H7 (cell line): ENCODE results near the gene MGAT4D. TPM values are rescaled to one million over a fixed set of nuclear protein-coding genes. Genes with fewer than 3 reads are reported as not detected.
A peak's percentile ranks its signal among the peaks of the same experiment; 100 is the strongest.
"Not testable (repeated sequence)": the region's sequence is repeated elsewhere in the genome, so short reads cannot be mapped to it uniquely, and the experiment has no call there.

Source experiments
- DNase-seq: peaks from one replicate; pipeline ENCODE4 v3.0.0; 2012
- H3K27me3 ChIP-seq: 2 replicates; pipeline ENCODE4 v1.6.0; 2011; ENCODE audit warnings: mild to moderate bottlenecking, low read length; ENCODE audit not compliant: control insufficient read depth, insufficient read depth
- H3K36me3 ChIP-seq: replicated peaks from 2 replicates; pipeline ENCODE4 v1.5.1; 2011; ENCODE audit warnings: low read length; ENCODE audit not compliant: control insufficient read depth, insufficient read depth
- H3K4me3 ChIP-seq: 2 replicates; pipeline ENCODE4 v1.5.1; 2011; ENCODE audit warnings: low read depth, mild to moderate bottlenecking, control low read depth, low read length, moderate library complexity; ENCODE audit not compliant: insufficient read depth
- total RNA-seq: library from RNA; depleted of rRNA; stranded (reverse); fragments of >200 nt; shearing (Covaris generic); gene quantifications from 2 replicates; pipeline ENCODE4 v1.2.3, GENCODE V29; 2014; rRNA removed

Gene MGAT4D
- total RNA-seq = not detected in 2 replicates

GRCh38 chr4:140497747-140498636 lies at the start of gene MGAT4D:
MGAT4D (minus strand) TSS chr4:140498293; CDS start chr4:140498222, 71 bp downstream.
- Histone ChIP-seq H3K36me3 (no peaks in the 10 kb centered on the region), H3K4me3 (peak within 1 kb of the TSS; percentile 35), H3K27me3 (peaks cover 47% of the 10 kb centered on the region)
- peak; percentile 85 for DNase-seq

- Histone ChIP-seq H3K36me3 (no peaks in the 10 kb centered on the region; the same call in 1 of the 2 replicates), H3K4me3 (no peak overlapping the region), H3K27me3 (no peaks in the 10 kb centered on the region)
- DNase-seq = no peak
Observed at GRCh38 chr4:140533951-140534480, 35.9 kb upstream of the MGAT4D start.

GRCh38 chr4:140529434-140529833 lies 31.3 kb upstream of the MGAT4D start:
- Histone ChIP-seq H3K27me3 (no peaks in the 10 kb centered on the region), H3K4me3 (no peak overlapping the region), H3K36me3 (no peaks in the 10 kb centered on the region; the same call in 1 of the 2 replicates)
- DNase-seq = no peak

GRCh38 chr4:140523857-140524742 lies 26.0 kb upstream of the MGAT4D start, which contains the start of gene ELMOD2:
ELMOD2 (plus strand) TSS chr4:140524168; CDS start chr4:140525429, 1,261 bp downstream.
- Histone ChIP-seq H3K36me3 (no peaks in the 10 kb centered on the region; the same call in 1 of the 2 replicates), H3K27me3 (peaks cover 3% of the 10 kb centered on the region), H3K4me3 (peak within 1 kb of the TSS; percentile 79)
- peak; percentile 97 for DNase-seq

GRCh38 chr4:140523370-140523856 lies 25.3 kb upstream of the MGAT4D start:
- Histone ChIP-seq H3K36me3 (no peaks in the 10 kb centered on the region), H3K4me3 (peak overlapping the region; percentile 10; the same call in 1 of the 2 replicates), H3K27me3 (peaks cover 3% of the 10 kb centered on the region)
- no peak for DNase-seq

- DNase-seq = no peak
- Histone ChIP-seq H3K36me3 (no peaks in the 10 kb centered on the region), H3K27me3 (no peaks in the 10 kb centered on the region), H3K4me3 (no peak overlapping the region)
Observed at GRCh38 chr4:140515423-140515822, 17.3 kb upstream of the MGAT4D start.

- not testable (repeated sequence) for H3K4me3 ChIP-seq, H3K36me3 ChIP-seq, H3K27me3 ChIP-seq, DNase-seq
Observed at GRCh38 chr4:140513765-140514164, 15.7 kb upstream of the MGAT4D start.

GRCh38 chr4:140504261-140504660 lies 6.2 kb upstream of the MGAT4D start:
- peaks cover 18% of the 10 kb centered on the region for H3K27me3 ChIP-seq
- no peak overlapping the region for H3K4me3 ChIP-seq
- no peaks in the 10 kb centered on the region for H3K36me3 ChIP-seq
- no peak for DNase-seq

GRCh38 chr4:140499391-140499790 lies 1.3 kb upstream of the MGAT4D start:
- no peak for DNase-seq
- Histone ChIP-seq H3K36me3 (no peaks in the 10 kb centered on the region), H3K4me3 (no peak overlapping the region), H3K27me3 (peaks cover 47% of the 10 kb centered on the region)

- no peaks in the 10 kb centered on the region for H3K36me3 ChIP-seq
- no peak for DNase-seq
- peaks cover 47% of the 10 kb centered on the region for H3K27me3 ChIP-seq
- H3K4me3 ChIP-seq = peak overlapping the region; percentile 35
Observed at GRCh38 chr4:140497405-140497746, 717 bp downstream of the MGAT4D start.

GRCh38 chr4:140485939-140486338 lies 12.2 kb downstream of the MGAT4D start:
- DNase-seq = no peak
- Histone ChIP-seq H3K27me3 (no peaks in the 10 kb centered on the region), H3K4me3 (no peak overlapping the region), H3K36me3 (no peaks in the 10 kb centered on the region)

GRCh38 chr4:140483445-140483844 lies 14.6 kb downstream of the MGAT4D start:
- Histone ChIP-seq H3K4me3 (no peak overlapping the region), H3K27me3 (no peaks in the 10 kb centered on the region), H3K36me3 (no peaks in the 10 kb centered on the region)
- no peak for DNase-seq

GRCh38 chr4:140472156-140472555 lies 25.9 kb downstream of the MGAT4D start:
- Histone ChIP-seq H3K27me3 (no peaks in the 10 kb centered on the region), H3K4me3 (no peak overlapping the region), H3K36me3 (no peaks in the 10 kb centered on the region)
- DNase-seq = no peak
